PC-3 (cell line): ENCODE data around the gene MAP2K7. TPM values are rescaled to one million over a fixed set of nuclear protein-coding genes. Genes with fewer than 3 reads are reported as not detected.

Source experiments
- ATAC-seq: fragments of 200-7000 bp; cut with Tn5 transposase; 2 replicates; pipeline ENCODE4 v1.9.1; 2020; ENCODE audit warnings: mild to moderate bottlenecking, moderate library complexity
- BruUV-seq: library from RNA; stranded (reverse); fragments of 400-500 nt; replicated peaks from 2 replicates; lab custom pipeline; 2021; lab: Mats Ljungman, UMichigan
- CTCF ChIA-PET: fragments of 300-600 bp; sonication (Branson Sonifier 250); formaldehyde crosslinking; loops from one replicate; lab custom pipeline; 2022; ENCODE audit warnings: antibody characterized with exemption; lab: Charles Lee
- POLR2A ChIA-PET: fragments of 300-600 bp; sonication (Branson Sonifier 250); formaldehyde crosslinking; loops from one replicate; lab custom pipeline; 2022; ENCODE audit warnings: antibody characterized with exemption; ENCODE audit not compliant: unreplicated experiment; lab: Charles Lee
- DNase-seq: peaks from one replicate; pipeline ENCODE4 v3.0.0-alpha.2; 2015
- H2AFZ ChIP-seq: fragments of 300-600 bp; sonication (generic); 2 replicates; pipeline ENCODE4 v1.6.0; 2016; ENCODE audit warnings: antibody characterized with exemption, low read length
- H3F3A ChIP-seq: fragments of 300-600 bp; sonication (generic); one replicate; pipeline ENCODE4 v1.6.0; 2017; ENCODE audit warnings: antibody characterized with exemption, low read length, control low read depth, mild to moderate bottlenecking; ENCODE audit not compliant: unreplicated experiment
- H3K27ac ChIP-seq: fragments of 300-600 bp; sonication (generic); 2 replicates; pipeline ENCODE4 v1.5.1; 2016; ENCODE audit warnings: mild to moderate bottlenecking, low read length
- H3K27me3 ChIP-seq: fragments of 300-600 bp; sonication (generic); 2 replicates; pipeline ENCODE4 v1.6.1; 2016; ENCODE audit warnings: low read length, mixed read lengths
- H3K36me3 ChIP-seq: fragments of 300-600 bp; sonication (generic); 2 replicates; pipeline ENCODE4 v1.6.1; 2016; ENCODE audit warnings: low read depth, mixed run types, low read length, mixed read lengths
- H3K4me1 ChIP-seq: fragments of 300-600 bp; sonication (generic); 2 replicates; pipeline ENCODE4 v1.5.1; 2016; ENCODE audit warnings: low read length; ENCODE audit not compliant: insufficient read depth
- H3K4me2 ChIP-seq: fragments of 300-600 bp; sonication (generic); 2 replicates; pipeline ENCODE4 v1.6.0; 2016; ENCODE audit warnings: low read length
- H3K4me3 ChIP-seq: fragments of 300-600 bp; sonication (generic); 2 replicates; pipeline ENCODE4 v1.5.1; 2016; ENCODE audit warnings: mild to moderate bottlenecking, low read length, mixed read lengths
- H3K79me2 ChIP-seq: fragments of 300-600 bp; sonication (generic); 2 replicates; pipeline ENCODE4 v1.6.1; 2017; ENCODE audit warnings: low read length, mixed read lengths
- H3K9ac ChIP-seq: fragments of 300-600 bp; sonication (generic); 2 replicates; pipeline ENCODE4 v1.6.0; 2016; ENCODE audit warnings: mild to moderate bottlenecking, low read length
- H3K9me2 ChIP-seq: fragments of 300-600 bp; sonication (generic); replicated peaks from 2 replicates; pipeline ENCODE4 v1.6.1; 2016; ENCODE audit warnings: mixed run types, low read length, mixed read lengths
- H3K9me3 ChIP-seq: fragments of 300-600 bp; sonication (generic); 2 replicates; pipeline ENCODE4 v1.6.1; 2016; ENCODE audit warnings: low read length, mixed read lengths
- H4K20me1 ChIP-seq: fragments of 300-600 bp; sonication (generic); 2 replicates; pipeline ENCODE4 v1.6.1; 2016; ENCODE audit warnings: low read length, mixed read lengths
- EZH2 ChIP-seq: fragments of 300-600 bp; sonication (generic); IDR thresholded peaks from one replicate; pipeline ENCODE4 v1.6.1; 2017; ENCODE audit warnings: antibody characterized with exemption, mild to moderate bottlenecking, low read length; ENCODE audit not compliant: unreplicated experiment
- EZH2phosphoT487 ChIP-seq: fragments of 300-600 bp; sonication (generic); IDR thresholded peaks from 2 replicates; pipeline ENCODE4 v1.6.1; 2018; ENCODE audit warnings: mild to moderate bottlenecking, antibody characterized with exemption, low read length, borderline replicate concordance
- intact Hi-C: fragments of 100-400 bp; cut with micrococcal nuclease; formaldehyde crosslinking; loops from 2 replicates; pipeline ENCODE4 v1.9.0; 2023
- total RNA-seq: library from RNA; depleted of rRNA; stranded (reverse); fragments of >200 nt; gene quantifications from 2 replicates; pipeline ENCODE4 v1.2.3, GENCODE V29; 2014
- TF ChIP-seq, protein P1 (sequence below): fragments of 300-600 bp; sonication (generic); conservative IDR thresholded peaks from 2 replicates; pipeline ENCODE4 v1.5.1; 2017; ENCODE audit warnings: antibody characterized with exemption, low read depth, mild to moderate bottlenecking, low read length

The MAP2K7 gene
- total RNA-seq, 1 experiment from 2014 or later, result 39.3 TPM

DNA sequence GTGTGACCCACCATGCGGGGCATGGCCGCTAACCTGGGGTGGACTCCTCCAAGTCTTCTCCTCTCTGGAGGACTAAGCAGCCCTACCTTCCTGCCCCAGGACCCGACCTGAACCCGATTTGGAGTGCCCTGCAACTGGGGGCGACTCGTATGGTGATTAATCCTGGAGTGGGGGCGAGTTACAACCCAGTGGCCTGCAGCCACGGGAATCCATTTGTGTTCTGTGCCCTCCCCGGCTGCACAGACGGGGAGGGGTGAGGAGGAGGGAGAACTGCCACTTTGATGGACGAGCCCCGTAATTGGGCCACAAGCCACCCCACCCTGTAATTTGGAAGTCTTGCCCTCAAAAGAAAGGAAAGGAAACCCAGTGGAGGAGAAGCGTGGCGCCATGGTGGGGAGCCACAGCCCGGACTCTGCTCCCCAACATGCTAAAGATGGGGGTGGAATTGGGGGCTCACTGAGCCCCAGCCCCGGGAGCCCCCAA, 47.5 kb upstream of the MAP2K7 start:
- H3K27me3 ChIP-seq, result no peaks in the 10 kb centered on the region
- no peaks in the 10 kb centered on the region for H3K79me2 ChIP-seq
- no peak for DNase-seq
- H2AFZ ChIP-seq, result no peak overlapping the region
- H3F3A ChIP-seq, result no peaks in the 10 kb centered on the region
- POLR2A ChIA-PET, result no interaction called here
- intact Hi-C loops, result no loop called here
- H3K9me3 ChIP-seq, result no peaks in the 10 kb centered on the region
- no peak for TF ChIP-seq EZH2phosphoT487
- no peak for TF ChIP-seq EZH2
- TF ChIP-seq, protein P1, sequence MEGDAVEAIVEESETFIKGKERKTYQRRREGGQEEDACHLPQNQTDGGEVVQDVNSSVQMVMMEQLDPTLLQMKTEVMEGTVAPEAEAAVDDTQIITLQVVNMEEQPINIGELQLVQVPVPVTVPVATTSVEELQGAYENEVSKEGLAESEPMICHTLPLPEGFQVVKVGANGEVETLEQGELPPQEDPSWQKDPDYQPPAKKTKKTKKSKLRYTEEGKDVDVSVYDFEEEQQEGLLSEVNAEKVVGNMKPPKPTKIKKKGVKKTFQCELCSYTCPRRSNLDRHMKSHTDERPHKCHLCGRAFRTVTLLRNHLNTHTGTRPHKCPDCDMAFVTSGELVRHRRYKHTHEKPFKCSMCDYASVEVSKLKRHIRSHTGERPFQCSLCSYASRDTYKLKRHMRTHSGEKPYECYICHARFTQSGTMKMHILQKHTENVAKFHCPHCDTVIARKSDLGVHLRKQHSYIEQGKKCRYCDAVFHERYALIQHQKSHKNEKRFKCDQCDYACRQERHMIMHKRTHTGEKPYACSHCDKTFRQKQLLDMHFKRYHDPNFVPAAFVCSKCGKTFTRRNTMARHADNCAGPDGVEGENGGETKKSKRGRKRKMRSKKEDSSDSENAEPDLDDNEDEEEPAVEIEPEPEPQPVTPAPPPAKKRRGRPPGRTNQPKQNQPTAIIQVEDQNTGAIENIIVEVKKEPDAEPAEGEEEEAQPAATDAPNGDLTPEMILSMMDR, result no peak
- no peak overlapping the region for H3K4me2 ChIP-seq
- no TSS peak for BruUV-seq
- no peak overlapping the region for H3K27ac ChIP-seq
- no peak overlapping the region for H3K4me3 ChIP-seq
- H3K9me2 ChIP-seq, result no peaks in the 10 kb centered on the region
- H3K36me3 ChIP-seq, result no peaks in the 10 kb centered on the region
- peaks cover 4% of the 10 kb centered on the region for H3K4me1 ChIP-seq
- no peak overlapping the region for H3K9ac ChIP-seq
- CTCF ChIA-PET, result no interaction called here
- ATAC-seq, result no peak
- H4K20me1 ChIP-seq, result no peaks in the 10 kb centered on the region

DNA sequence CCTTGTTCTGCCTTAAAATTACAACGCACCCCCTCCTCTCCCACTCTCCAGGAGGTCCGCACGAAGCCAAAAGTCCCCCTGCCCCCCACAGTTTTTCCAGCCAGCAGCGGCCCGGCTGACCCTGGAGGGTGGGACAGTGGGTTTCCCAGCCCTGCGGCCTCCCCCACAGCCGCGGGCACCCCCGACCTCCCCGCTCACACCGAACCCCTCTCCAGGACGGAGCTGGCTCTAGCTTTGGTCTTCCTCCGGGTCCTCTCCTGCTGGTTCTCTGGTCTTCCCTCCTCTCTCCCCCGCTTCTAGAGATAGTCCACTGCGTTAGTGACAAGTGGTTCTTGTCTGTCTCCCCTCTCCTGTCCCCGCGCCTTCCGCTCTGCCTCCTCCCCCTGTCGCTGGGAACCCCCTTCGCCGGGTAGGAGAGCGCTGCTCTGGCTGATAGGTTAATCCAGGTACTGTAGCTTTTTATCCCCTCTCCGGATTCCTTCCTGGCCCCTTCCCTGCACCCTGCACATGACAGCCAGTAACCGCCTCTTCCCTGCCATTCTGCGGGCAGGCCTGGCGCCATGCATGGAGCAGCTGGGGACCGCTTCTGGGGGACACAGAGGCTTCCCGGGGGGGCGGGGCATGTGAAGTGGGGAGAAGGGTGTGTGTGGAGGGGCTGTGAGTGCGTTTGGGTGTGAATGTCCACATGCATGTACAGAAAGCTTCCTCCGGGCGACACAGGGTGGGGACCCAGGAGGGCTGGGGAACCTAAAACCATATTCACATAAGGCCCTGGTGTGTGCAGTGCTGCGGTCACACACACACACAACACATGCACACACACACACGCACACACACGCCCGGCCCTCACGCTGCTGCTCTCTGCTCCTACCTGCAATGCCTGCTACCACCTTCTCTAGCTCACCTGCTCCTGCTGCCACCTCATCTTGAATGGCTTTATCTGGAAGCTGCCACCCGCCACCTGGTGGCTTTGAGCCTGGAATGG, 46.7 kb upstream of the MAP2K7 start:
- intact Hi-C loops, result no loop called here
- BruUV-seq, result no TSS peak
- H3K9me2 ChIP-seq, result no peaks in the 10 kb centered on the region
- H3K79me2 ChIP-seq, result no peaks in the 10 kb centered on the region
- no peaks in the 10 kb centered on the region for H3K9me3 ChIP-seq
- ATAC-seq (no peak), DNase-seq (no peak)
- H3K27ac ChIP-seq, result no peak overlapping the region
- H3K36me3 ChIP-seq, result no peaks in the 10 kb centered on the region
- no peak overlapping the region for H3K4me3 ChIP-seq
- H3K4me2 ChIP-seq, result no peak overlapping the region
- peaks cover 4% of the 10 kb centered on the region for H3K4me1 ChIP-seq
- no peaks in the 10 kb centered on the region for H3K27me3 ChIP-seq
- H3K9ac ChIP-seq, result no peak overlapping the region
- TF ChIP-seq, protein P1, result no peak
- no peak for TF ChIP-seq EZH2
- TF ChIP-seq EZH2phosphoT487, result no peak
- H3F3A ChIP-seq, result no peaks in the 10 kb centered on the region
- H4K20me1 ChIP-seq, result no peaks in the 10 kb centered on the region
- ChIA-PET CTCF (no interaction called here), POLR2A (no interaction called here)
- no peak overlapping the region for H2AFZ ChIP-seq

DNA sequence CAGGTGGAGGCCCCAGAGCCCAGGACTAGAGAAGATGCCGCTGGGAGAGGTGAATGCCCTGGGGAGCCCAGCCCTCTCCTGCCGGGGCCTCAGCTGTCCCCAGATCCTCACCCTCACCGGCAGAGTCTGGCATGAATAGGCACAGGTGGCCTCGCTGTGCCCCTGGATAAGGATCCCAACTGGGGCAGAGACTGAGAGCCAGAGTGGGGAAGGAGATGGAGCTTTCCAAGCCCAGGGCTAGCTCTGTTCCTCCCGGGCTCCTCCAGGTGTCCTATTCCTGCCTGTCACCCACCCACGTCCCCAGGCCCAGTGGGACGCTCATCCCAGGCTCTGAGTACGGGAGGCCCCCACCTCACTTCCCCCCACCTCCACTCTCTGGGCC, 46.0 kb upstream of the MAP2K7 start:
- no peaks in the 10 kb centered on the region for H4K20me1 ChIP-seq
- no peaks in the 10 kb centered on the region for H3F3A ChIP-seq
- no peaks in the 10 kb centered on the region for H3K9me2 ChIP-seq
- ATAC-seq (no peak), DNase-seq (no peak)
- H3K9me3 ChIP-seq, result no peaks in the 10 kb centered on the region
- peaks cover 4% of the 10 kb centered on the region for H3K4me1 ChIP-seq
- CTCF ChIA-PET, result no interaction called here
- no peak overlapping the region for H3K4me2 ChIP-seq
- no peaks in the 10 kb centered on the region for H3K27me3 ChIP-seq
- H3K9ac ChIP-seq, result no peak overlapping the region
- TF ChIP-seq, protein P1, result no peak
- TF ChIP-seq EZH2phosphoT487 (no peak), EZH2 (no peak)
- POLR2A ChIA-PET, result no interaction called here
- no peak overlapping the region for H3K4me3 ChIP-seq
- H3K27ac ChIP-seq, result no peak overlapping the region
- intact Hi-C loops, result no loop called here
- H2AFZ ChIP-seq, result no peak overlapping the region
- no TSS peak for BruUV-seq
- H3K36me3 ChIP-seq, result no peaks in the 10 kb centered on the region
- H3K79me2 ChIP-seq, result no peaks in the 10 kb centered on the region
